Liver (tissue), 9 donors: ENCODE data around the gene C10orf105. TPM values are rescaled to one million over a fixed set of nuclear protein-coding genes. Genes with fewer than 3 reads are reported as not detected.

Experiments used
- DNase-seq: peaks from one replicate; pipeline ENCODE4 v3.0.0-alpha.2; 2017; ENCODE audit warnings: low spot score
- H3K27ac ChIP-seq, 2 donors: one replicate each; pipeline ENCODE4 v1.7.0; 2013; ENCODE audit warnings: inconsistent platforms in 2 of 2, low read length in 2 of 2, control low read depth in 1 of 2, low read depth in 1 of 2, mild to moderate bottlenecking in 1 of 2
- H3K27me3 ChIP-seq, 4 donors: one replicate each; pipeline versions ENCODE4 v1.6.1 to v1.7.0; 2013; ENCODE audit warnings: low read length in 3 of 4, inconsistent platforms in 1 of 4, mild to moderate bottlenecking in 1 of 4, moderate library complexity in 1 of 4; ENCODE audit not compliant: control insufficient read depth in 4 of 4, insufficient read depth in 4 of 4
- H3K36me3 ChIP-seq, 4 donors: one replicate each; pipeline versions ENCODE4 v1.6.1 to v1.7.0; 2013; ENCODE audit warnings: low read length in 3 of 4, mild to moderate bottlenecking in 3 of 4, low read depth in 1 of 4, moderate library complexity in 1 of 4; ENCODE audit not compliant: control insufficient read depth in 4 of 4, insufficient read depth in 3 of 4
- H3K4me1 ChIP-seq, 4 donors: one replicate each; pipeline versions ENCODE4 v1.6.1 to v1.7.0; 2013; ENCODE audit warnings: low read length in 3 of 4, mild to moderate bottlenecking in 3 of 4, moderate library complexity in 1 of 4; ENCODE audit not compliant: control insufficient read depth in 4 of 4, insufficient read depth in 4 of 4
- H3K4me3 ChIP-seq, 3 donors: one replicate each; pipeline versions ENCODE4 v1.6.1 to v1.7.0; 2013; ENCODE audit warnings: low read length in 3 of 3, control low read depth in 1 of 3, low read depth in 1 of 3, mild to moderate bottlenecking in 1 of 3
- H3K9ac ChIP-seq, 2 donors: one replicate each; pipeline ENCODE4 v1.7.0; 2013; ENCODE audit warnings: low read length in 2 of 2, mild to moderate bottlenecking in 2 of 2, moderate library complexity in 2 of 2, control low read depth in 1 of 2, low read depth in 1 of 2
- H3K9me3 ChIP-seq, 4 donors: one replicate each; pipeline versions ENCODE4 v1.6.1 to v1.7.0; 2013; ENCODE audit warnings: low read length in 3 of 4; ENCODE audit not compliant: control insufficient read depth in 4 of 4
- ATF3 ChIP-seq: IDR thresholded peaks from 2 replicates; pipeline ENCODE4 v1.6.1; 2016; ENCODE audit warnings: antibody characterized with exemption
- EGR1 ChIP-seq, 2 donors: IDR thresholded peaks; 2 replicates each; pipeline ENCODE4 v1.6.1; 2016 to 2018; ENCODE audit warnings: antibody characterized with exemption in 2 of 2, low read depth in 2 of 2
- FOXA1 ChIP-seq: IDR thresholded peaks from 2 replicates; pipeline ENCODE4 v1.6.1; 2016; ENCODE audit warnings: antibody characterized with exemption
- FOXA2 ChIP-seq: IDR thresholded peaks from 2 replicates; pipeline ENCODE4 v1.6.1; 2016; ENCODE audit warnings: antibody characterized with exemption
- JUND ChIP-seq, 2 donors: IDR thresholded peaks; 2 replicates each; pipeline ENCODE4 v1.6.1; 2016; ENCODE audit warnings: antibody characterized with exemption in 2 of 2
- MAX ChIP-seq: IDR thresholded peaks from 2 replicates; pipeline ENCODE4 v1.6.1; 2016; ENCODE audit warnings: antibody characterized with exemption
- NR2F2 ChIP-seq: IDR thresholded peaks from 2 replicates; pipeline ENCODE4 v1.6.1; 2016; ENCODE audit warnings: antibody characterized with exemption
- RAD21 ChIP-seq, 2 donors: IDR thresholded peaks; 2 replicates each; pipeline ENCODE4 v1.6.1; 2016; ENCODE audit warnings: antibody characterized with exemption in 2 of 2, mild to moderate bottlenecking in 2 of 2
- TAF1 ChIP-seq: conservative IDR thresholded peaks from 2 replicates; pipeline ENCODE4 v1.6.1; 2016; ENCODE audit warnings: antibody characterized with exemption, mild to moderate bottlenecking
- YY1 ChIP-seq: IDR thresholded peaks from 2 replicates; pipeline ENCODE4 v1.6.1; 2016; ENCODE audit warnings: antibody characterized with exemption, mild to moderate bottlenecking
- WGBS: extraction: QIAGEN DNeasy Blood & Tissue Kit; methylation state at CpG from one replicate; pipeline ENCODE4 v1.1.7; 2013; 5-methylcytosine and 5-hydroxymethylcytosine counted together
- polyA plus RNA-seq, 2 donors: library from polyadenylated mRNA; stranded (reverse) in 1 of 2; unstranded in 1 of 2; fragments of 200-250 nt in 1 of 2; fragments of >200 nt in 1 of 2; fragmentation: Nextera tagmentation in 1 of 2; extraction: Ambion mirVana in 1 of 2; gene quantifications; one replicate each; pipeline versions ENCODE4 v1.2.1 to v1.2.3, GENCODE V29; 2013 to 2015
- total RNA-seq, 2 donors: library from RNA; depleted of rRNA; stranded (reverse); fragments of >200 nt; gene quantifications; one replicate each; pipeline ENCODE4 v1.2.3, GENCODE V29; 2014
- TF ChIP-seq, protein P1 (sequence below): IDR thresholded peaks from 2 replicates; pipeline ENCODE4 v1.6.1; 2016; ENCODE audit warnings: antibody characterized with exemption
- TF ChIP-seq, protein P2 (sequence below): fragments of 150-350 bp; IDR thresholded peaks from 2 replicates; pipeline ENCODE4 v1.5.1; 2017; ENCODE audit warnings: improper control_type of control experiment, low read depth, low read length; ENCODE audit not compliant: missing input control
- TF ChIP-seq, protein P3 (sequence below): IDR thresholded peaks from 2 replicates; pipeline ENCODE4 v1.6.1; 2016; ENCODE audit warnings: antibody characterized with exemption, mild to moderate bottlenecking
- donor health status: healthy.
- donor health status: healthy.
- donor health status: healthy.
- donor health status: healthy.
- donor health status: healthy.

Gene C10orf105
- total and polyA plus RNA-seq, 4 donors, result under 0.01 to 0.07 TPM; not detected in 2

GRCh38 chr10:71753091-71753959 is 33.7 kb upstream of the C10orf105 start (continued):
- TF ChIP-seq ATF3 (no peak), RAD21 (IDR thresholded peaks at IDR 0.05) (peak in 1 of 2 donors; percentile 13), YY1 (no peak), JUND (IDR thresholded peaks at IDR 0.05) (no peak), NR2F2 (no peak), FOXA2 (no peak), EGR1 (IDR thresholded peaks at IDR 0.05; ENCODE audit: low read depth in 2 of 2) (no peak), FOXA1 (no peak)
- TF ChIP-seq, protein P1, sequence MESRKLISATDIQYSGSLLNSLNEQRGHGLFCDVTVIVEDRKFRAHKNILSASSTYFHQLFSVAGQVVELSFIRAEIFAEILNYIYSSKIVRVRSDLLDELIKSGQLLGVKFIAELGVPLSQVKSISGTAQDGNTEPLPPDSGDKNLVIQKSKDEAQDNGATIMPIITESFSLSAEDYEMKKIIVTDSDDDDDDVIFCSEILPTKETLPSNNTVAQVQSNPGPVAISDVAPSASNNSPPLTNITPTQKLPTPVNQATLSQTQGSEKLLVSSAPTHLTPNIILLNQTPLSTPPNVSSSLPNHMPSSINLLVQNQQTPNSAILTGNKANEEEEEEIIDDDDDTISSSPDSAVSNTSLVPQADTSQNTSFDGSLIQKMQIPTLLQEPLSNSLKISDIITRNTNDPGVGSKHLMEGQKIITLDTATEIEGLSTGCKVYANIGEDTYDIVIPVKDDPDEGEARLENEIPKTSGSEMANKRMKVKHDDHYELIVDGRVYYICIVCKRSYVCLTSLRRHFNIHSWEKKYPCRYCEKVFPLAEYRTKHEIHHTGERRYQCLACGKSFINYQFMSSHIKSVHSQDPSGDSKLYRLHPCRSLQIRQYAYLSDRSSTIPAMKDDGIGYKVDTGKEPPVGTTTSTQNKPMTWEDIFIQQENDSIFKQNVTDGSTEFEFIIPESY, result no peak

DNA sequence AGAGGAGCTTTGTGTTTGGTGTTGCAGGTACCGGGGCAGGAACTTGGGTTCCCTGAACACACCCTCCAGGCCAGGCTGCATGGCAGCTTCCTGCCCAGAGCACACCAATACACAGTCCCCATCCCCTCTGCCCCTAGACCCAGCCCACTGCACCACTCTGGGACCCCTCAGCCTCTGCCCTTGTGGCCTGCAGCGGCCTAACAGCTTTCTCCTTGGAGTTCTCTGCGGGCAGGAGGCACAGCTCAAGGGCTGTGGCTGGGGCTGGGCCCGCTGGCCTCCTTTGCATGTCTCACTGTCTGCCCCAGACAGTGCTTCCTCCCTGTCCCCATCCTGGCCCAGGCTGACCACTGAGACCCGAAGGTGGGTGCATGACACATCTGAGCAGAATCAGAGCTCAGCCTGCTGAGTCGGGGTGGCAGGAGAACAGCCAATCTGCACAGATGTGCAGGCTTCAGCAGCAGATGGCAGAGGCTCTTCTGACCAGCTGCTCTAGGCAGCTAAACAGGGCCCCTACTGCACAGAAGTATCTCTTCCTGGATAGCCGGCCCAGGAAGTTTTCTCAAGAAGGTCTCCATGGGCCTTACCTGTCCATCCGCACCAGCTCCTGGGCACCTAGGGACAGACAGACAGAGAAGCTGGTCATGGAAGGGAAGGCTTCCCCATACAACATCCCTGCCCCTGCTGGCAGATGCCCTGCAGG is 33.0 kb upstream of the C10orf105 start:
- no peak for DNase-seq

More for the DNA sequence above, 33.0 kb upstream of the C10orf105 start:
- Histone ChIP-seq H3K9ac (no peak overlapping the region), H3K9me3 (no peaks in the 10 kb centered on the region), H3K4me3 (no peak overlapping the region), H3K27me3 (no peaks in the 10 kb centered on the region), H3K4me1 (peaks cover 0 to 22% (median 11%) of the 10 kb centered on the region in 4 donors), H3K27ac (peak overlapping the region; percentile 23 to 45), H3K36me3 (peaks cover 0 to 3% (median 0%) of the 10 kb centered on the region in 4 donors)
- 86% methylated on average over 8 of the region's 8 CpGs for WGBS
- no peak for TF ChIP-seq RAD21 (IDR thresholded peaks at IDR 0.05)
- TF ChIP-seq MAX, result no peak
- TF ChIP-seq, protein P2, sequence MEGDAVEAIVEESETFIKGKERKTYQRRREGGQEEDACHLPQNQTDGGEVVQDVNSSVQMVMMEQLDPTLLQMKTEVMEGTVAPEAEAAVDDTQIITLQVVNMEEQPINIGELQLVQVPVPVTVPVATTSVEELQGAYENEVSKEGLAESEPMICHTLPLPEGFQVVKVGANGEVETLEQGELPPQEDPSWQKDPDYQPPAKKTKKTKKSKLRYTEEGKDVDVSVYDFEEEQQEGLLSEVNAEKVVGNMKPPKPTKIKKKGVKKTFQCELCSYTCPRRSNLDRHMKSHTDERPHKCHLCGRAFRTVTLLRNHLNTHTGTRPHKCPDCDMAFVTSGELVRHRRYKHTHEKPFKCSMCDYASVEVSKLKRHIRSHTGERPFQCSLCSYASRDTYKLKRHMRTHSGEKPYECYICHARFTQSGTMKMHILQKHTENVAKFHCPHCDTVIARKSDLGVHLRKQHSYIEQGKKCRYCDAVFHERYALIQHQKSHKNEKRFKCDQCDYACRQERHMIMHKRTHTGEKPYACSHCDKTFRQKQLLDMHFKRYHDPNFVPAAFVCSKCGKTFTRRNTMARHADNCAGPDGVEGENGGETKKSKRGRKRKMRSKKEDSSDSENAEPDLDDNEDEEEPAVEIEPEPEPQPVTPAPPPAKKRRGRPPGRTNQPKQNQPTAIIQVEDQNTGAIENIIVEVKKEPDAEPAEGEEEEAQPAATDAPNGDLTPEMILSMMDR, result no peak
- no peak for TF ChIP-seq FOXA1
- TF ChIP-seq NR2F2, result no peak
- TF ChIP-seq, protein P3, sequence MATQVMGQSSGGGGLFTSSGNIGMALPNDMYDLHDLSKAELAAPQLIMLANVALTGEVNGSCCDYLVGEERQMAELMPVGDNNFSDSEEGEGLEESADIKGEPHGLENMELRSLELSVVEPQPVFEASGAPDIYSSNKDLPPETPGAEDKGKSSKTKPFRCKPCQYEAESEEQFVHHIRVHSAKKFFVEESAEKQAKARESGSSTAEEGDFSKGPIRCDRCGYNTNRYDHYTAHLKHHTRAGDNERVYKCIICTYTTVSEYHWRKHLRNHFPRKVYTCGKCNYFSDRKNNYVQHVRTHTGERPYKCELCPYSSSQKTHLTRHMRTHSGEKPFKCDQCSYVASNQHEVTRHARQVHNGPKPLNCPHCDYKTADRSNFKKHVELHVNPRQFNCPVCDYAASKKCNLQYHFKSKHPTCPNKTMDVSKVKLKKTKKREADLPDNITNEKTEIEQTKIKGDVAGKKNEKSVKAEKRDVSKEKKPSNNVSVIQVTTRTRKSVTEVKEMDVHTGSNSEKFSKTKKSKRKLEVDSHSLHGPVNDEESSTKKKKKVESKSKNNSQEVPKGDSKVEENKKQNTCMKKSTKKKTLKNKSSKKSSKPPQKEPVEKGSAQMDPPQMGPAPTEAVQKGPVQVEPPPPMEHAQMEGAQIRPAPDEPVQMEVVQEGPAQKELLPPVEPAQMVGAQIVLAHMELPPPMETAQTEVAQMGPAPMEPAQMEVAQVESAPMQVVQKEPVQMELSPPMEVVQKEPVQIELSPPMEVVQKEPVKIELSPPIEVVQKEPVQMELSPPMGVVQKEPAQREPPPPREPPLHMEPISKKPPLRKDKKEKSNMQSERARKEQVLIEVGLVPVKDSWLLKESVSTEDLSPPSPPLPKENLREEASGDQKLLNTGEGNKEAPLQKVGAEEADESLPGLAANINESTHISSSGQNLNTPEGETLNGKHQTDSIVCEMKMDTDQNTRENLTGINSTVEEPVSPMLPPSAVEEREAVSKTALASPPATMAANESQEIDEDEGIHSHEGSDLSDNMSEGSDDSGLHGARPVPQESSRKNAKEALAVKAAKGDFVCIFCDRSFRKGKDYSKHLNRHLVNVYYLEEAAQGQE, result no peak
- TF ChIP-seq TAF1, result no peak
